GM12878 (cell line): ENCODE data around the gene BAZ2B.

Experiments
- BMI1 ChIP-seq: fragments of 450-650 bp; IDR thresholded peaks from 2 replicates; pipeline ENCODE4 v1.6.1; 2016; ENCODE audit warnings: mild to moderate bottlenecking, moderate library complexity, borderline replicate concordance
- NBN ChIP-seq: fragments of 450-650 bp; IDR thresholded peaks from 2 replicates; pipeline ENCODE4 v1.6.1; 2016
- POLR2AphosphoS5 ChIP-seq: IDR thresholded peaks from 2 replicates; pipeline ENCODE4 v1.6.1; 2011; ENCODE audit warnings: mild to moderate bottlenecking, low read length, inconsistent platforms
- POU2F2 ChIP-seq: IDR thresholded peaks from 3 replicates; pipeline ENCODE4 v1.6.1; 2011; ENCODE audit warnings: low read depth, mild to moderate bottlenecking, low read length, borderline replicate concordance

DNA sequence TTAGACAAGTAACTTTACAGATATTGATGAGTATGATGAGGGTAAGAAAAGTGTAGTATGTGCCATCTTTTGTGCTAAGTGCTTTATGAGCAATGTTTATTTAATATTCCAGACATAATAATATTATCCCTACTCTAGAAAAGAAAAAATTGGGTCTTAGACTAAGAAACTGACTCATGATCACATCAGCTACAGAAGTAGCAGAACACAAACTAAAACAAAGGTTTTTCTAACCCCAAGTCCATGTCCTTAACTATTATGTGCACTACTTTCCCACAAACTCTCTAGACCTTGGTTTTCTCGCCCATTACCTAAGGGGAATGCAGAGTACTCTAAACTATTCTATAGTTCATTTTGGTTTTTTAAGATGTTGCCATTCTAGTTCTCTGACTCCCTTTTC, 64.5 kb downstream of the BAZ2B start:
- no peak for TF ChIP-seq NBN
- TF ChIP-seq POU2F2, result no peak
- no peak for TF ChIP-seq BMI1
- no peak for TF ChIP-seq POLR2AphosphoS5
